Transverse colon (tissue), 4 donors: ENCODE measurements around the gene SCAMP4. TPM values are rescaled to one million over a fixed set of nuclear protein-coding genes. Genes with fewer than 3 reads are reported as not detected.

Source experiments
- DNase-seq: peaks from one replicate; pipeline ENCODE4 v3.0.0-alpha.2; 2019
- H3K27ac ChIP-seq, 4 donors: fragments of 200-600 bp; sonication (generic); 2 replicates each; pipeline ENCODE4 v1.5.1; 2016 to 2018; ENCODE audit warnings: inconsistent platforms in 4 of 4
- H3K27me3 ChIP-seq: fragments of 200-600 bp; sonication (generic); 2 replicates; pipeline ENCODE4 v1.5.1; 2017; ENCODE audit warnings: inconsistent platforms
- H3K36me3 ChIP-seq, 4 donors: fragments of 200-600 bp; sonication (generic); 2 replicates each; pipeline ENCODE4 v1.5.1; 2017 to 2019; ENCODE audit warnings: inconsistent platforms in 4 of 4
- H3K4me1 ChIP-seq, 4 donors: fragments of 200-600 bp; sonication (generic); 2 replicates each; pipeline ENCODE4 v1.5.1; 2017 to 2020; ENCODE audit warnings: inconsistent platforms in 4 of 4
- H3K4me3 ChIP-seq, 4 donors: fragments of 200-600 bp; sonication (generic); 1 replicate in 1 of 4; 2 replicates in 3 of 4; pipeline versions ENCODE4 v1.5.1 to v1.6.1; 2017 to 2019; ENCODE audit warnings: inconsistent platforms in 4 of 4
- H3K9me3 ChIP-seq, 2 donors: fragments of 200-600 bp; sonication (generic); 2 replicates each; pipeline ENCODE4 v1.5.1; 2017 to 2019; ENCODE audit warnings: inconsistent platforms in 2 of 2
- EP300 ChIP-seq: sonication (generic); formaldehyde crosslinking; IDR thresholded peaks from one replicate; pipeline ENCODE4 v1.6.1; 2017; ENCODE audit warnings: antibody characterized with exemption, low read depth
- POLR2A ChIP-seq: fragments of 450-650 bp; IDR thresholded peaks from one replicate; pipeline ENCODE4 v1.6.1; 2016; ENCODE audit warnings: antibody characterized with exemption, mild to moderate bottlenecking, moderate library complexity
- POLR2AphosphoS5 ChIP-seq, 3 donors: sonication (generic); formaldehyde crosslinking; IDR thresholded peaks; one replicate each; pipeline ENCODE4 v1.6.1; 2016; ENCODE audit warnings: antibody characterized with exemption in 3 of 3
- WGBS, 2 donors: methylation state at CpG; one replicate each; pipeline ENCODE4 v1.1.5; 2018; ENCODE audit warnings: low coverage in 1 of 2; 5-methylcytosine and 5-hydroxymethylcytosine counted together
- in situ Hi-C, 4 donors: fragments of 200-750 bp; cut with MboI; loops; one replicate each; pipeline versions ENCODE4 v1.15.0 to v1.15.1; 2017; ENCODE audit warnings: low sequenced_read_pairs in 3 of 4, low pct_ligation_motif_present in 1 of 4, low pct_unique_long_range_greater_than_20kb in 1 of 4
- intact Hi-C: fragments of 100-400 bp; cut with DNase I; formaldehyde crosslinking; loops from one replicate; pipeline ENCODE4 v1.15.1; 2023; ENCODE audit warnings: low total_unique reads
- total RNA-seq, 4 donors: library from RNA; depleted of rRNA; stranded (reverse); fragments of >200 nt; gene quantifications; one replicate each; pipeline ENCODE4 v1.1.0, GENCODE V29; 2016
- TF ChIP-seq, protein P1 (sequence below), 5 experiments: fragments of 200-600 bp in 3 of 5; fragments of 450-650 bp in 2 of 5; sonication (generic) in 3 of 5; IDR thresholded peaks; 1 replicate in 2 of 5; 2 replicates in 3 of 5; pipeline ENCODE4 v1.5.1; 2016 to 2017; ENCODE audit warnings: antibody characterized with exemption in 5 of 5, inconsistent platforms in 3 of 5, mild to moderate bottlenecking in 2 of 5, moderate library complexity in 1 of 5

SCAMP4 gene
- total RNA-seq, 4 donors from 2014 or later: 25.1 to 119 (median 86.6) TPM

GRCh38 chr19:1871140-1871597 is 34.0 kb upstream of the SCAMP4 start:
- no peak overlapping the region for H3K4me3 ChIP-seq
- no peak for TF ChIP-seq EP300
- no peak for TF ChIP-seq POLR2A
- no peak for TF ChIP-seq POLR2AphosphoS5 (IDR thresholded peaks at IDR 0.05)
- TF ChIP-seq, protein P1, sequence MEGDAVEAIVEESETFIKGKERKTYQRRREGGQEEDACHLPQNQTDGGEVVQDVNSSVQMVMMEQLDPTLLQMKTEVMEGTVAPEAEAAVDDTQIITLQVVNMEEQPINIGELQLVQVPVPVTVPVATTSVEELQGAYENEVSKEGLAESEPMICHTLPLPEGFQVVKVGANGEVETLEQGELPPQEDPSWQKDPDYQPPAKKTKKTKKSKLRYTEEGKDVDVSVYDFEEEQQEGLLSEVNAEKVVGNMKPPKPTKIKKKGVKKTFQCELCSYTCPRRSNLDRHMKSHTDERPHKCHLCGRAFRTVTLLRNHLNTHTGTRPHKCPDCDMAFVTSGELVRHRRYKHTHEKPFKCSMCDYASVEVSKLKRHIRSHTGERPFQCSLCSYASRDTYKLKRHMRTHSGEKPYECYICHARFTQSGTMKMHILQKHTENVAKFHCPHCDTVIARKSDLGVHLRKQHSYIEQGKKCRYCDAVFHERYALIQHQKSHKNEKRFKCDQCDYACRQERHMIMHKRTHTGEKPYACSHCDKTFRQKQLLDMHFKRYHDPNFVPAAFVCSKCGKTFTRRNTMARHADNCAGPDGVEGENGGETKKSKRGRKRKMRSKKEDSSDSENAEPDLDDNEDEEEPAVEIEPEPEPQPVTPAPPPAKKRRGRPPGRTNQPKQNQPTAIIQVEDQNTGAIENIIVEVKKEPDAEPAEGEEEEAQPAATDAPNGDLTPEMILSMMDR (IDR thresholded peaks at IDR 0.05): no peak
- in situ Hi-C loops (no loop called here), intact Hi-C loops (no loop called here)
- no peak for DNase-seq
- H3K4me1 ChIP-seq: peaks cover 11 to 34% (median 25%) of the 10 kb centered on the region in 4 donors
- no peak overlapping the region for H3K27ac ChIP-seq
- H3K9me3 ChIP-seq: no peaks in the 10 kb centered on the region
- WGBS, 2 donors: 72% methylated on average over 15 of the region's 15 CpGs; no CpG with 5 or more reads in 1 of the 2 donors
- no peaks in the 10 kb centered on the region for H3K36me3 ChIP-seq
- no peaks in the 10 kb centered on the region for H3K27me3 ChIP-seq

DNA sequence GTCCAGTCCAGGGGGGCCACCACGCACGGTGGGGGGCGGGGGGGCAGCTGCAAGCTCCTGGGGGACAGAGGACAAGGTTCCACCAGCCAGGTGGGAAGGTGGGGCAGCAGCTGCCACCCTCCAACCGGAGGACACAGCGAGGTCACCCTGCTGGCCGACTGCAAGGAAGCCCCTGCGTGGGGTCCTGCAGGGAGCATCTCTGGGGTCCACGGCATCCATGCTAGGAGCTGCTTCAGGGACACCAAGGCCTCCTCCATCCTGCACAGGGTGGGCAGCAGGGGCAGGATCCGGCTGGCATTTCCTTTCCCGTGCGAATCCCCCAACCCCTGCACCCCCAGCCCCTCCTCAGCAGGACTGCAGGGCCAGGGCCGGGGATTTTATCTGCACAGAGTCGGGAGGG is 33.6 kb upstream of the SCAMP4 start:
- in situ Hi-C loops: no loop called here
- H3K4me3 ChIP-seq: no peak overlapping the region
- no peaks in the 10 kb centered on the region for H3K9me3 ChIP-seq
- DNase-seq: no peak
- intact Hi-C loops: no loop called here
- peaks cover 15 to 38% (median 30%) of the 10 kb centered on the region in 4 donors for H3K4me1 ChIP-seq
- H3K36me3 ChIP-seq: no peaks in the 10 kb centered on the region
- WGBS, 2 donors: 87% methylated on average over 13 of the region's 13 CpGs; no CpG with 5 or more reads in 1 of the 2 donors
- no peaks in the 10 kb centered on the region for H3K27me3 ChIP-seq
- no peak overlapping the region for H3K27ac ChIP-seq
- TF ChIP-seq EP300 (no peak), POLR2AphosphoS5 (IDR thresholded peaks at IDR 0.05) (no peak), POLR2A (no peak)
- TF ChIP-seq, protein P1 (IDR thresholded peaks at IDR 0.05): no peak

GRCh38 chr19:1872807-1873523 is 32.2 kb upstream of the SCAMP4 start:
- TF ChIP-seq POLR2AphosphoS5 (IDR thresholded peaks at IDR 0.05): no peak
- no peak for TF ChIP-seq POLR2A
- TF ChIP-seq, protein P1 (IDR thresholded peaks at IDR 0.05): no peak
- no peak for TF ChIP-seq EP300
- H3K27ac ChIP-seq: peak overlapping the region; percentile 93 to 97 (median 95)
- H3K4me3 ChIP-seq: no peak overlapping the region
- H3K9me3 ChIP-seq: no peaks in the 10 kb centered on the region
- H3K36me3 ChIP-seq: no peaks in the 10 kb centered on the region
- no peaks in the 10 kb centered on the region for H3K27me3 ChIP-seq
- intact Hi-C loops (no loop called here), in situ Hi-C loops (no loop called here)
- H3K4me1 ChIP-seq: peaks cover 15 to 41% (median 32%) of the 10 kb centered on the region in 4 donors
- 91% methylated on average over 18 of the region's 25 CpGs; no CpG with 5 or more reads in 1 of the 2 donors for WGBS, 2 donors
- no peak for DNase-seq

GRCh38 chr19:1873524-1874473 is 31.4 kb upstream of the SCAMP4 start:
- peaks cover 15 to 41% (median 32%) of the 10 kb centered on the region in 4 donors for H3K4me1 ChIP-seq

More at GRCh38 chr19:1873524-1874473, 31.4 kb upstream of the SCAMP4 start:
- no peak for TF ChIP-seq EP300
- TF ChIP-seq, protein P1 (IDR thresholded peaks at IDR 0.05): no peak
- no peak for TF ChIP-seq POLR2A
- no peak for TF ChIP-seq POLR2AphosphoS5 (IDR thresholded peaks at IDR 0.05)
- no peaks in the 10 kb centered on the region for H3K9me3 ChIP-seq
- H3K27ac ChIP-seq: peak overlapping the region; percentile 93 to 97 (median 95)
- peak overlapping the region in 1 of 4 donors; percentile 78 for H3K4me3 ChIP-seq
- 37 to 67% methylated on average over 4 to 28 of the region's 29 CpGs for WGBS, 2 donors
- no peaks in the 10 kb centered on the region for H3K36me3 ChIP-seq
- H3K27me3 ChIP-seq: no peaks in the 10 kb centered on the region
- no peak for DNase-seq
- intact Hi-C loops: no loop called here
- in situ Hi-C loops: no loop called here
